ENCODE results near the gene TMEM42.

TMEM42 gene

GRCh38 chr3:44914936-44915335 lies 53.2 kb downstream of the TMEM42 start:
- DNase-seq: peak; percentile 27

All from EL (cell line).